22Rv1 (cell line): ENCODE data around the gene RAB11FIP5.

ENCODE experiments used
- H3K27ac ChIP-seq: fragments of 450-650 bp; 2 replicates; pipeline ENCODE4 v1.5.1; 2017
- CTCF ChIP-seq: fragments of 450-650 bp; IDR thresholded peaks from 2 replicates; pipeline ENCODE4 v1.5.1; 2017; ENCODE audit warnings: mild to moderate bottlenecking
- ZFX ChIP-seq: fragments of 450-650 bp; IDR thresholded peaks from 2 replicates; pipeline ENCODE4 v1.6.1; 2017; ENCODE audit warnings: antibody characterized with exemption, borderline replicate concordance

Gene RAB11FIP5

GRCh38 chr2:73032702-73033097 is 80.0 kb downstream of the RAB11FIP5 start:
- peak overlapping the region; percentile 2; the same call in 1 of the 2 replicates for H3K27ac ChIP-seq
- TF ChIP-seq CTCF = no peak
- TF ChIP-seq ZFX = no peak

- TF ChIP-seq CTCF = no peak
- no peak for TF ChIP-seq ZFX
- H3K27ac ChIP-seq = peak overlapping the region; percentile 2; the same call in 1 of the 2 replicates
These were observed 80.7 kb downstream of the RAB11FIP5 start for GRCh38 chr2:73031725-73032701.

GRCh38 chr2:73031095-73031678 is 81.6 kb downstream of the RAB11FIP5 start:
- no peak for TF ChIP-seq CTCF
- no peak for TF ChIP-seq ZFX
- peak overlapping the region; percentile 2; the same call in 1 of the 2 replicates for H3K27ac ChIP-seq

- TF ChIP-seq ZFX (no peak), CTCF (no peak)
- no peak overlapping the region for H3K27ac ChIP-seq
These were observed 83.9 kb downstream of the RAB11FIP5 start for GRCh38 chr2:73028841-73029240.

- TF ChIP-seq CTCF = no peak
- TF ChIP-seq ZFX = no peak
- H3K27ac ChIP-seq = no peak overlapping the region
These were observed 85.4 kb downstream of the RAB11FIP5 start for GRCh38 chr2:73027340-73027739.

GRCh38 chr2:73023497-73023896 is 89.3 kb downstream of the RAB11FIP5 start:
- H3K27ac ChIP-seq = no peak overlapping the region
- no peak for TF ChIP-seq ZFX
- TF ChIP-seq CTCF = no peak
